NCI-H1436 treated with DMSO at 0.1 percent for 48 hours (cell line): Measurements from ENCODE around the gene AGTR1.
"Not testable (repeated sequence)": the region's sequence is repeated elsewhere in the genome, so short reads cannot be mapped to it uniquely, and the experiment has no call there.

Source experiments
- DNase-seq: peaks from one replicate; lab custom pipeline; 2025; lab: John Stamatoyannopoulos, UW

AGTR1 gene

GRCh38 chr3:148718982-148719862 lies 21.5 kb downstream of the AGTR1 start:
- DNase-seq = no peak

- DNase-seq = no peak
These were observed 23.2 kb downstream of the AGTR1 start for GRCh38 chr3:148720873-148721272.

GRCh38 chr3:148723631-148724030 lies 25.9 kb downstream of the AGTR1 start:
- DNase-seq = no peak

- no peak for DNase-seq
These were observed 29.5 kb downstream of the AGTR1 start for GRCh38 chr3:148727231-148727630.

- no peak for DNase-seq
These were observed 31.1 kb downstream of the AGTR1 start for GRCh38 chr3:148728753-148729152.

- DNase-seq = no peak
These were observed 31.9 kb downstream of the AGTR1 start for GRCh38 chr3:148729476-148730055.

- no peak for DNase-seq
These were observed 33.0 kb downstream of the AGTR1 start for GRCh38 chr3:148730676-148731075.

GRCh38 chr3:148735597-148735996 lies 37.9 kb downstream of the AGTR1 start:
- no peak for DNase-seq

- no peak for DNase-seq
These were observed 38.4 kb downstream of the AGTR1 start for GRCh38 chr3:148736086-148736485.

- DNase-seq = no peak
These were observed 39.4 kb downstream of the AGTR1 start for GRCh38 chr3:148737104-148737530.

GRCh38 chr3:148739720-148740119 lies 42.0 kb downstream of the AGTR1 start:
- no peak for DNase-seq

GRCh38 chr3:148740291-148740690 lies 42.6 kb downstream of the AGTR1 start:
- no peak for DNase-seq

GRCh38 chr3:148741219-148741618 lies 43.5 kb downstream of the AGTR1 start:
- no peak for DNase-seq

GRCh38 chr3:148742118-148742517 lies 44.4 kb downstream of the AGTR1 start:
- DNase-seq = no peak

GRCh38 chr3:148746053-148746452 lies 48.4 kb downstream of the AGTR1 start:
- no peak for DNase-seq

GRCh38 chr3:148748283-148748682 lies 50.6 kb downstream of the AGTR1 start:
- DNase-seq = no peak

GRCh38 chr3:148750296-148750695 lies 52.6 kb downstream of the AGTR1 start:
- no peak for DNase-seq

GRCh38 chr3:148751461-148751860 lies 53.8 kb downstream of the AGTR1 start:
- no peak for DNase-seq

- DNase-seq = not testable (repeated sequence)
These were observed 55.7 kb downstream of the AGTR1 start for GRCh38 chr3:148753385-148753784.

- DNase-seq = no peak
These were observed 57.9 kb downstream of the AGTR1 start for GRCh38 chr3:148755570-148755969.

GRCh38 chr3:148756311-148756710 lies 58.6 kb downstream of the AGTR1 start:
- DNase-seq = no peak

GRCh38 chr3:148757238-148758215 lies 59.8 kb downstream of the AGTR1 start:
- DNase-seq = no peak
